Dermis microvascular lymphatic vessel endothelial cell (primary cell): ENCODE results near the gene APLP1. TPM values are rescaled to one million over a fixed set of nuclear protein-coding genes. Genes with fewer than 3 reads are reported as not detected.
"Not testable (repeated sequence)": the region's sequence is repeated elsewhere in the genome, so short reads cannot be mapped to it uniquely, and the experiment has no call there.

Source experiments
- DNase-seq, 2 donors: peaks; one replicate each; pipeline versions ENCODE4 v3.0.0 to v3.0.0-alpha.2; 2010; ENCODE audit warnings: low read depth in 2 of 2
- total RNA-seq: library from RNA; depleted of rRNA; stranded (reverse); fragments of >200 nt; gene quantifications from 2 replicates; pipeline ENCODE4 v1.2.1, GENCODE V29; 2014

APLP1 gene
- total RNA-seq, 1 donor from 2014 or later: 1.8 TPM

GRCh38 chr19:35904311-35905068 lies 36.1 kb downstream of the APLP1 start:
- DNase-seq: no peak

GRCh38 chr19:35905178-35905727 lies 36.9 kb downstream of the APLP1 start:
- DNase-seq: no peak

GRCh38 chr19:35907377-35907745 lies 39.0 kb downstream of the APLP1 start:
- DNase-seq: no peak

GRCh38 chr19:35908010-35908441 lies 39.7 kb downstream of the APLP1 start, which contains the start of gene TYROBP:
Gene TYROBP, minus strand, starts transcription at chr19:35908295. Its CDS starts 67 bp downstream, at chr19:35908228.
- no peak for DNase-seq

- no peak for DNase-seq
These were observed 40.8 kb downstream of the APLP1 start for GRCh38 chr19:35908973-35909683.

GRCh38 chr19:35909684-35910035 lies 41.3 kb downstream of the APLP1 start:
- no peak for DNase-seq

- not testable (repeated sequence) for DNase-seq
These were observed 42.0 kb downstream of the APLP1 start for GRCh38 chr19:35910355-35910754.

GRCh38 chr19:35911173-35911572 lies 42.8 kb downstream of the APLP1 start:
- DNase-seq: no peak

- DNase-seq: no peak
These were observed 43.4 kb downstream of the APLP1 start for GRCh38 chr19:35911790-35912189.

GRCh38 chr19:35913589-35913988 lies 45.2 kb downstream of the APLP1 start:
- no peak for DNase-seq

GRCh38 chr19:35915443-35915842 lies 47.1 kb downstream of the APLP1 start:
- DNase-seq: no peak

GRCh38 chr19:35919306-35919705 lies 50.9 kb downstream of the APLP1 start:
- DNase-seq: no peak

GRCh38 chr19:35921012-35921411 lies 52.6 kb downstream of the APLP1 start:
- no peak for DNase-seq

- no peak for DNase-seq
These were observed 57.1 kb downstream of the APLP1 start for GRCh38 chr19:35925501-35925900.

- DNase-seq: no peak
These were observed 60.1 kb downstream of the APLP1 start for GRCh38 chr19:35928507-35928906.

Other genes starting within 250 kb of the APLP1 start
- gene RBM42, start 239.5 kb upstream of the APLP1 start, total RNA-seq: 27.9 and 35.4 TPM in 2 replicates
- under 0.01 and 0.26 TPM in 2 replicates for gene ETV2, start 226.8 kb upstream of the APLP1 start, total RNA-seq
- 243 and 347 TPM in 2 replicates for gene COX6B1, start 220.3 kb upstream of the APLP1 start, total RNA-seq
- gene UPK1A, start 202.1 kb upstream of the APLP1 start, total RNA-seq: not detected in 2 replicates
- not detected in 2 replicates for gene ZBTB32, start 164.0 kb upstream of the APLP1 start, total RNA-seq
- 2.3 and 7.1 TPM in 2 replicates for gene KMT2B, start 150.6 kb upstream of the APLP1 start, total RNA-seq
- gene IGFLR1, start 126.1 kb upstream of the APLP1 start, total RNA-seq: 1.1 and 1.8 TPM in 2 replicates
- 2.4 and 4.3 TPM in 2 replicates for gene U2AF1L4, start 123.2 kb upstream of the APLP1 start, total RNA-seq
- 16.3 and 19.2 TPM in 2 replicates for gene PSENEN, start 122.9 kb upstream of the APLP1 start, total RNA-seq
- gene LIN37, start 120.0 kb upstream of the APLP1 start, total RNA-seq: 3.0 and 3.8 TPM in 2 replicates
- gene HSPB6, start 111.5 kb upstream of the APLP1 start, total RNA-seq: 0.13 and 0.25 TPM in 2 replicates
- gene PROSER3, start 110.4 kb upstream of the APLP1 start, total RNA-seq: 1.3 and 1.4 TPM in 2 replicates
- 1.0 and 2.3 TPM in 2 replicates for gene ARHGAP33, start 93.0 kb upstream of the APLP1 start, total RNA-seq
- gene PRODH2, start 55.7 kb upstream of the APLP1 start, total RNA-seq: not detected in 2 replicates
- not detected in 2 replicates for gene NPHS1, start 16.1 kb upstream of the APLP1 start, total RNA-seq
- not detected in 2 replicates for gene KIRREL2, start 11.7 kb upstream of the APLP1 start, total RNA-seq
- 1.4 and 2.8 TPM in 2 replicates for gene NFKBID, start 32.0 kb downstream of the APLP1 start, total RNA-seq
- 0.38 and 0.39 TPM in 2 replicates for gene HCST, start 34.0 kb downstream of the APLP1 start, total RNA-seq
- gene TYROBP, start 39.7 kb downstream of the APLP1 start, total RNA-seq: not detected in 2 replicates
- 0.77 and 2.9 TPM in 2 replicates for gene LRFN3, start 67.8 kb downstream of the APLP1 start, total RNA-seq
- 7.2 and 14.0 TPM in 2 replicates for gene SDHAF1, start 126.6 kb downstream of the APLP1 start, total RNA-seq
- under 0.01 TPM in 1 of 2 replicates, not detected in the other for gene SYNE4, start 140.2 kb downstream of the APLP1 start, total RNA-seq
- 5.5 and 8.7 TPM in 2 replicates for gene ALKBH6, start 145.6 kb downstream of the APLP1 start, total RNA-seq
- gene CLIP3, start 164.3 kb downstream of the APLP1 start, total RNA-seq: 1.3 and 6.1 TPM in 2 replicates
- 0.77 and 1.1 TPM in 2 replicates for gene THAP8, start 185.7 kb downstream of the APLP1 start, total RNA-seq
- 1.8 and 2.7 TPM in 2 replicates for gene WDR62, start 186.3 kb downstream of the APLP1 start, total RNA-seq
- gene OVOL3, start 242.6 kb downstream of the APLP1 start, total RNA-seq: not detected in 2 replicates
- 108 and 117 TPM in 2 replicates for gene POLR2I, start 246.3 kb downstream of the APLP1 start, total RNA-seq
- 163 and 164 TPM in 2 replicates for gene TBCB, start 246.9 kb downstream of the APLP1 start, total RNA-seq